K562 (cell line): ENCODE measurements around the gene ABCF3.
A peak's percentile ranks its signal among the peaks of the same experiment; 100 is the strongest.

Source experiments
- BDP1 ChIP-seq: IDR thresholded peaks from 3 replicates; pipeline ENCODE4 v1.6.1; 2011; ENCODE audit not compliant: insufficient read length, insufficient read depth
- CBX2 ChIP-seq: fragments of 200-600 bp; sonication (generic); IDR thresholded peaks from one replicate; pipeline ENCODE4 v1.6.1; 2012; ENCODE audit warnings: mild to moderate bottlenecking, low read length, inconsistent platforms; ENCODE audit not compliant: insufficient read depth, poor library complexity, severe bottlenecking
- CHD4 ChIP-seq: fragments of 200-600 bp; sonication (generic); IDR thresholded peaks from 3 replicates; pipeline ENCODE4 v1.6.1; 2012; ENCODE audit warnings: low read depth, mild to moderate bottlenecking, mixed read lengths, low read length, inconsistent platforms; ENCODE audit not compliant: insufficient read depth, insufficient replicate concordance, poor library complexity, severe bottlenecking
- EP300 ChIP-seq: IDR thresholded peaks from 2 replicates; pipeline ENCODE4 v1.6.1; 2012; ENCODE audit warnings: low read length, improper control_type of control experiment
- MYBL2 ChIP-seq, 2 experiments: fragments of 450-650 bp in 1 of 2; sonication (generic) in 1 of 2; formaldehyde crosslinking in 1 of 2; IDR thresholded peaks; 2 replicates each; pipeline versions ENCODE4 v1.6.1 to v1.8.1; 2017 to 2022; ENCODE audit warnings: borderline replicate concordance in 1 of 2, inconsistent platforms in 1 of 2, low read depth in 1 of 2, mild to moderate bottlenecking in 1 of 2, missing genetic modification reagents in 1 of 2, moderate library complexity in 1 of 2
- POLR2A ChIP-seq: fragments of 450-650 bp; conservative IDR thresholded peaks from 2 replicates; pipeline ENCODE4 v1.6.1; 2016
- ZNF444 ChIP-seq: fragments of 250-450 bp; sonication (Bioruptor Pico); IDR thresholded peaks from 2 replicates; pipeline ENCODE4 v1.4.0; 2020; ENCODE audit warnings: mild to moderate bottlenecking, moderate library complexity

GRCh38 chr3:184186184-184186901, at the start of gene ABCF3:
- no peak for TF ChIP-seq ZNF444 (CRISPR knock-in tag)
- TF ChIP-seq BDP1, result no peak
- TF ChIP-seq CHD4, result no peak
- no peak for TF ChIP-seq MYBL2 (IDR thresholded peaks at IDR 0.05; ENCODE audit: low read depth)
- no peak for TF ChIP-seq MYBL2 (CRISPR knock-in tag; IDR thresholded peaks at IDR 0.05; ENCODE audit: borderline replicate concordance)
- TF ChIP-seq POLR2A, result peak; percentile 82
- no peak for TF ChIP-seq CBX2
- no peak for TF ChIP-seq EP300
